Stomach (tissue), 4 donors: Measurements from ENCODE around the gene SH3BP5.

ENCODE experiments used
- POLR2AphosphoS5 ChIP-seq, 3 donors: sonication (generic); formaldehyde crosslinking; IDR thresholded peaks; one replicate each; pipeline ENCODE4 v1.6.1; 2016; ENCODE audit warnings: antibody characterized with exemption in 3 of 3
- TF ChIP-seq, protein P1 (sequence below), 7 experiments: fragments of 450-650 bp in 4 of 7; fragments of 200-600 bp in 3 of 7; sonication (generic) in 3 of 7; IDR thresholded peaks; one replicate each; pipeline ENCODE4 v1.5.1; 2016 to 2019; ENCODE audit warnings: antibody characterized with exemption in 7 of 7, control low read depth in 2 of 7, mild to moderate bottlenecking in 1 of 7

DNA sequence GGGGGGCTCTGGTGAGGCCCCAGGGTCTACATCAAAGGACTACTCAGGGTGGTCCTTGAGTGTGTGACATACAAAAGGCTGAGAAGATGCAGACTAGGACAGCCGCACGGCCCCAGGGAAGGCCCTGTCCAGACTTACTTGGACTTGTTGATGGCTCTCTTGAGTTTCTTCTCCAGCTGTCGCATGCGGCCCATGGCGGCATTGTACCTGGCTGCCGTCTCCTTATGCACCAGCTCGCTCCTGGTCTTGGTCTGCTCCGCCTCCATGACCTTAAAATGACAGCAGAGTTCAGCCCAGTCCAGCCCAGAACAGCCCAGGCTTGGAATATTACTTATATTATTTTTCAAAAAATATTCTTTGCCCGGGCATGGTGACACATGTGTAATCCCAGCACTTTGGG, 70.4 kb downstream of the SH3BP5 start:
- TF ChIP-seq, protein P1, sequence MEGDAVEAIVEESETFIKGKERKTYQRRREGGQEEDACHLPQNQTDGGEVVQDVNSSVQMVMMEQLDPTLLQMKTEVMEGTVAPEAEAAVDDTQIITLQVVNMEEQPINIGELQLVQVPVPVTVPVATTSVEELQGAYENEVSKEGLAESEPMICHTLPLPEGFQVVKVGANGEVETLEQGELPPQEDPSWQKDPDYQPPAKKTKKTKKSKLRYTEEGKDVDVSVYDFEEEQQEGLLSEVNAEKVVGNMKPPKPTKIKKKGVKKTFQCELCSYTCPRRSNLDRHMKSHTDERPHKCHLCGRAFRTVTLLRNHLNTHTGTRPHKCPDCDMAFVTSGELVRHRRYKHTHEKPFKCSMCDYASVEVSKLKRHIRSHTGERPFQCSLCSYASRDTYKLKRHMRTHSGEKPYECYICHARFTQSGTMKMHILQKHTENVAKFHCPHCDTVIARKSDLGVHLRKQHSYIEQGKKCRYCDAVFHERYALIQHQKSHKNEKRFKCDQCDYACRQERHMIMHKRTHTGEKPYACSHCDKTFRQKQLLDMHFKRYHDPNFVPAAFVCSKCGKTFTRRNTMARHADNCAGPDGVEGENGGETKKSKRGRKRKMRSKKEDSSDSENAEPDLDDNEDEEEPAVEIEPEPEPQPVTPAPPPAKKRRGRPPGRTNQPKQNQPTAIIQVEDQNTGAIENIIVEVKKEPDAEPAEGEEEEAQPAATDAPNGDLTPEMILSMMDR (IDR thresholded peaks at IDR 0.05): no peak
- no peak for TF ChIP-seq POLR2AphosphoS5 (IDR thresholded peaks at IDR 0.05)
